Measurements from ENCODE around the gene FAM43A. TPM values are rescaled to one million over a fixed set of nuclear protein-coding genes. Genes with fewer than 3 reads are reported as not detected.

Gene FAM43A
- total and polyA plus RNA-seq, 9 of the 15 experiments (the other 6 are each of a cell fraction or from before 2014, with no cell fraction given): 0.03 to 1.2 (median 0.21) TPM

DNA sequence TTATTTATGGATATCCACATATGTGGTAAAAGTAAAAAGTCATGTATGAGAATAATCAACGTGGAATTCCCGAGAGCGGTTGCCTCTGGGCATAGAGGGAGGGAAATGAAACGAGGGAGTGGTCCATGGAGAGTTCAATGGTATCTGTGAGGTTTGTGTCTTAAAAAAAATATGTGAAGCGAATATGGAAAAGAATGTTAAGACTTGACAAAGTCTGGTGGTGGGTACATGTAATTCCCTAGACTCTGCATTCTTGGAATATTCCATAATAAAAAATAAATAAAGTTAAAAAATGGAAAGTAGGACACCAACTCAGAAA lies 28.4 kb downstream of the FAM43A start:
- H3K4me3 ChIP-seq: no peak overlapping the region
- POLR2A ChIA-PET: interaction anchor here (0.7 kb wide), 1 partner anchor 11 kb away, joined by 4 read pairs; no protein-coding TSS in a partner anchor
- H3K79me2 ChIP-seq (ENCODE audit: control insufficient read depth, insufficient read depth, low read length): no peaks in the 10 kb centered on the region
- WGBS (ENCODE audit: insufficient coverage, low coverage, missing lambda C conversion rate): 3% methylated on average over 5 of the region's 5 CpGs
- H3K9ac ChIP-seq (ENCODE audit: insufficient read depth in 1 of 2, low read depth in 2 of 2, low read length in 2 of 2): no peak overlapping the region
- FAIRE-seq (no peak), ATAC-seq (no peak), DNase-seq (ENCODE audit: extremely low read depth in 1 of 4, low spot score in 3 of 4) (no peak)
- no peaks in the 10 kb centered on the region for H4K20me1 ChIP-seq (replicated peaks; ENCODE audit: control insufficient read depth, insufficient read depth, low read length)
- CTCF ChIA-PET (ENCODE audit: low intra/inter-chr PET ratio): no interaction called here
- no peaks in the 10 kb centered on the region for H3K36me3 ChIP-seq (ENCODE audit: control insufficient read depth, insufficient read depth, low read length)
- H3K27me3 ChIP-seq (ENCODE audit: control insufficient read depth in 2 of 2, insufficient read depth in 2 of 2, low read length in 2 of 2): peaks cover 25 to 56% of the 10 kb centered on the region in 2 experiments; a peak in 4 of 5 replicates
- BruUV-seq (replicated peaks): no TSS peak
- no peak overlapping the region for H2AFZ ChIP-seq (ENCODE audit: low read depth, low read length)
- no peaks in the 10 kb centered on the region for H3K9me3 ChIP-seq (replicated peaks; ENCODE audit: control insufficient read depth, insufficient read depth, low read depth, low read length)
- no peak for TF ChIP-seq GABPB1 (CRISPR knock-in tag; IDR thresholded peaks at IDR 0.05)
- no peak for TF ChIP-seq ZBED1 (IDR thresholded peaks at IDR 0.05)
- TF ChIP-seq RBM34 (IDR thresholded peaks at IDR 0.05; ENCODE audit: borderline replicate concordance, insufficient read depth, low read length): no peak
- TF ChIP-seq ZNF146 (CRISPR knock-in tag; IDR thresholded peaks at IDR 0.05; ENCODE audit: unreplicated experiment): no peak
- TF ChIP-seq DIDO1 (tag; IDR thresholded peaks at IDR 0.05; ENCODE audit: low read depth): no peak
- no peak for TF ChIP-seq ARID2 (IDR thresholded peaks at IDR 0.05)
- TF ChIP-seq, protein P1, sequence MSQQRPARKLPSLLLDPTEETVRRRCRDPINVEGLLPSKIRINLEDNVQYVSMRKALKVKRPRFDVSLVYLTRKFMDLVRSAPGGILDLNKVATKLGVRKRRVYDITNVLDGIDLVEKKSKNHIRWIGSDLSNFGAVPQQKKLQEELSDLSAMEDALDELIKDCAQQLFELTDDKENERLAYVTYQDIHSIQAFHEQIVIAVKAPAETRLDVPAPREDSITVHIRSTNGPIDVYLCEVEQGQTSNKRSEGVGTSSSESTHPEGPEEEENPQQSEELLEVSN (IDR thresholded peaks at IDR 0.05; ENCODE audit: borderline replicate concordance in 1 of 2, extremely low read depth in 1 of 2, insufficient read depth in 1 of 2, insufficient read length in 1 of 2, low read depth in 1 of 2, low read length in 1 of 2, poor library complexity in 1 of 2, severe bottlenecking in 1 of 2): no peak
- TF ChIP-seq RBM22 (IDR thresholded peaks at IDR 0.05; ENCODE audit: low read depth, low read length, poor library complexity, severe bottlenecking): no peak
- TF ChIP-seq, protein P2, sequence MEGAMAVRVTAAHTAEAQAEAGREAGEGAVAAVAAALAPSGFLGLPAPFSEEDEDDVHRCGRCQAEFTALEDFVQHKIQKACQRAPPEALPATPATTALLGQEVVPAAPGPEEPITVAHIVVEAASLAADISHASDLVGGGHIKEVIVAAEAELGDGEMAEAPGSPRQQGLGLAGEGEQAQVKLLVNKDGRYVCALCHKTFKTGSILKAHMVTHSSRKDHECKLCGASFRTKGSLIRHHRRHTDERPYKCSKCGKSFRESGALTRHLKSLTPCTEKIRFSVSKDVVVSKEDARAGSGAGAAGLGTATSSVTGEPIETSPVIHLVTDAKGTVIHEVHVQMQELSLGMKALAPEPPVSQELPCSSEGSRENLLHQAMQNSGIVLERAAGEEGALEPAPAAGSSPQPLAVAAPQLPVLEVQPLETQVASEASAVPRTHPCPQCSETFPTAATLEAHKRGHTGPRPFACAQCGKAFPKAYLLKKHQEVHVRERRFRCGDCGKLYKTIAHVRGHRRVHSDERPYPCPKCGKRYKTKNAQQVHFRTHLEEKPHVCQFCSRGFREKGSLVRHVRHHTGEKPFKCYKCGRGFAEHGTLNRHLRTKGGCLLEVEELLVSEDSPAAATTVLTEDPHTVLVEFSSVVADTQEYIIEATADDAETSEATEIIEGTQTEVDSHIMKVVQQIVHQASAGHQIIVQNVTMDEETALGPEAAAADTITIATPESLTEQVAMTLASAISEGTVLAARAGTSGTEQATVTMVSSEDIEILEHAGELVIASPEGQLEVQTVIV (CRISPR knock-in tag; IDR thresholded peaks at IDR 0.05; ENCODE audit: borderline replicate concordance): no peak
- TF ChIP-seq NR4A1 (CRISPR knock-in tag; IDR thresholded peaks at IDR 0.05): no peak
- TF ChIP-seq NR4A1 (tag; IDR thresholded peaks at IDR 0.05): no peak
- TF ChIP-seq, protein P3, sequence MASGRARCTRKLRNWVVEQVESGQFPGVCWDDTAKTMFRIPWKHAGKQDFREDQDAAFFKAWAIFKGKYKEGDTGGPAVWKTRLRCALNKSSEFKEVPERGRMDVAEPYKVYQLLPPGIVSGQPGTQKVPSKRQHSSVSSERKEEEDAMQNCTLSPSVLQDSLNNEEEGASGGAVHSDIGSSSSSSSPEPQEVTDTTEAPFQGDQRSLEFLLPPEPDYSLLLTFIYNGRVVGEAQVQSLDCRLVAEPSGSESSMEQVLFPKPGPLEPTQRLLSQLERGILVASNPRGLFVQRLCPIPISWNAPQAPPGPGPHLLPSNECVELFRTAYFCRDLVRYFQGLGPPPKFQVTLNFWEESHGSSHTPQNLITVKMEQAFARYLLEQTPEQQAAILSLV (tag; IDR thresholded peaks at IDR 0.05): no peak
- no peak for TF ChIP-seq LARP7 (IDR thresholded peaks at IDR 0.05)
- no peak for TF ChIP-seq ZFP1 (CRISPR knock-in tag; IDR thresholded peaks at IDR 0.05)
- TF ChIP-seq CEBPG (CRISPR knock-in tag; IDR thresholded peaks at IDR 0.05): no peak
- TF ChIP-seq CEBPG (tag; conservative IDR thresholded peaks at IDR 0.05 in 1 of 2, IDR thresholded peaks at IDR 0.05 in 1 of 2): no peak
- intact Hi-C loops (cut with micrococcal nuclease) (no loop called here), in situ Hi-C loops (cut with MboI) (no loop called here)
- no peak overlapping the region for H3K4me2 ChIP-seq (ENCODE audit: insufficient read depth, low read length)
- no peaks in the 10 kb centered on the region for H3K4me1 ChIP-seq (replicated peaks in 1 of 2; ENCODE audit: control insufficient read depth in 2 of 2, insufficient read depth in 2 of 2, low read length in 2 of 2)
- H3K9me1 ChIP-seq (ENCODE audit: control insufficient read depth, insufficient read depth, low read length): no peaks in the 10 kb centered on the region
- no peak overlapping the region for H3K27ac ChIP-seq (ENCODE audit: extremely low read depth, low read depth, low read length)

Measured in K562 (cell line).